Stimulated activated CD8-positive, alpha-beta memory T cell treated with anti-CD3 and anti-CD28 coated beads, Interleukin-2, amount 100 ng/mL, for 1 hour (primary cell): Measurements from ENCODE around the gene DKKL1.
"Not testable (repeated sequence)": the region's sequence is repeated elsewhere in the genome, so short reads cannot be mapped to it uniquely, and the experiment has no call there.

Experiments used
- DNase-seq, 2 donors: peaks; one replicate each; pipeline ENCODE4 v3.0.0-alpha.2; 2020; ENCODE audit warnings: low read depth in 2 of 2

The DKKL1 gene

GRCh38 chr19:49362048-49362928 lies 1.4 kb upstream of the DKKL1 start, which contains the start of gene TEAD2:
Gene TEAD2 (minus strand): TSS chr19:49362416. CDS start chr19:49360075, 2,341 bp downstream.
- no peak for DNase-seq

- no peak for DNase-seq
Measured at GRCh38 chr19:49362929-49363267, 779 bp upstream of the DKKL1 start.

GRCh38 chr19:49364083-49364737 lies 533 bp downstream of the DKKL1 start:
- DNase-seq: no peak

- no peak for DNase-seq
Measured at GRCh38 chr19:49366110-49366509, 2.4 kb downstream of the DKKL1 start.

GRCh38 chr19:49368711-49369358 lies 5.2 kb downstream of the DKKL1 start:
- DNase-seq: no peak

GRCh38 chr19:49371184-49371583 lies 7.5 kb downstream of the DKKL1 start:
- no peak for DNase-seq

GRCh38 chr19:49373174-49373573 lies 9.5 kb downstream of the DKKL1 start:
- not testable (repeated sequence) for DNase-seq

- DNase-seq: no peak
Measured at GRCh38 chr19:49374665-49375434, 11.2 kb downstream of the DKKL1 start.

GRCh38 chr19:49378512-49378911 lies 14.8 kb downstream of the DKKL1 start:
- no peak for DNase-seq

GRCh38 chr19:49380391-49380790 lies 16.7 kb downstream of the DKKL1 start:
- DNase-seq: no peak

GRCh38 chr19:49382639-49383038 lies 19.0 kb downstream of the DKKL1 start:
- no peak for DNase-seq

GRCh38 chr19:49383599-49383998 lies 19.9 kb downstream of the DKKL1 start:
- DNase-seq: no peak

- peak; percentile 59 to 85 for DNase-seq
Measured at GRCh38 chr19:49387936-49388372, 24.3 kb downstream of the DKKL1 start, which contains the start of gene KASH5. Gene KASH5 (plus strand): TSS chr19:49388249. CDS start chr19:49390884, 2,635 bp downstream.

GRCh38 chr19:49389406-49389805 lies 25.7 kb downstream of the DKKL1 start:
- DNase-seq: no peak

- no peak for DNase-seq
Measured at GRCh38 chr19:49390131-49390928, 26.7 kb downstream of the DKKL1 start.

GRCh38 chr19:49390929-49391359 lies 27.3 kb downstream of the DKKL1 start:
- DNase-seq: no peak

- peak; percentile 55 to 66 for DNase-seq
Measured at GRCh38 chr19:49391581-49392399, 28.1 kb downstream of the DKKL1 start.

GRCh38 chr19:49393881-49394280 lies 30.2 kb downstream of the DKKL1 start:
- no peak for DNase-seq

GRCh38 chr19:49395581-49396407 lies 32.1 kb downstream of the DKKL1 start:
- DNase-seq: no peak
